ENCODE results near the gene EVX2. TPM values are rescaled to one million over a fixed set of nuclear protein-coding genes. Genes with fewer than 3 reads are reported as not detected.

EVX2 gene
- total and polyA plus RNA-seq, 2 donors (not counting 1 experiment from before 2014, with no cell fraction given), result not detected

DNA sequence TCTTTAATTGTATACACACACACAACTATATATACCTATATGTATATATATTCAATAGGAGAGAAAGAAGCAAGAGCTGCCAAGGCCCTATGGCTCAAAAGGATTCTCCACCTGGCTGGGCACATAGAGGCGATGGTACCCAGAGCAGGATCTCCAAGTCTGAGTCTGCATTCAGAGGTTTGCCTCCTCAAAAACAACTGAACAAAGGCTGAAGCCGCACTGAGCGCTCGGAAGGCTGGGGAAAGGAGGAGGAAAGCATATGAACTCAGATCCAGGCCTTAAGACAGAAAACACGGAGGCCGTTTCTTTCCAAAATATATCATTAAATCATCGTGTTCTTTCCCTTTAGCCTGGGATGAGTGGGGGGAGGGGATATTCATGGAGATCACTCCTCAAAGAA, 19.4 kb upstream of the EVX2 start:
- Mint-ChIP-seq H3K4me3 (no peak overlapping the region), H3K27ac (no peak overlapping the region), H3K4me1 (peaks cover 11% of the 10 kb centered on the region), H3K27me3 (peaks cover 74% of the 10 kb centered on the region), H3K9me3 (ENCODE audit: insufficient read depth) (no peaks in the 10 kb centered on the region)
- Histone ChIP-seq H2AFZ (ENCODE audit: insufficient read depth, low read depth, low read length, poor library complexity, severe bottlenecking) (no peak overlapping the region), H4K20me1 (ENCODE audit: control insufficient read depth, insufficient read depth, low read length, poor library complexity, severe bottlenecking) (no peaks in the 10 kb centered on the region), H3K4me1 (ENCODE audit: control insufficient read depth in 2 of 2, insufficient read depth in 2 of 2, low read length in 2 of 2) (peaks cover 3 to 42% of the 10 kb centered on the region in 2 donors), H3K9me3 (ENCODE audit: control extremely low read depth in 1 of 3, control insufficient read depth in 2 of 3, insufficient read depth in 1 of 3, low read length in 2 of 3) (peaks cover 0 to 58% (median 0%) of the 10 kb centered on the region in 3 donors), H3K4me3 (ENCODE audit: control extremely low read depth in 1 of 5, extremely low read depth in 1 of 5, insufficient read depth in 1 of 5, low read depth in 2 of 5, low read length in 4 of 5) (no peak overlapping the region), H3K79me2 (ENCODE audit: control insufficient read depth, insufficient read depth, low read length) (no peaks in the 10 kb centered on the region), H3K27me3 (replicated peaks in 1 of 4; ENCODE audit: control extremely low read depth in 1 of 4, control insufficient read depth in 3 of 4, insufficient read depth in 4 of 4, low read length in 3 of 4) (peaks cover 0 to 91% (median 59%) of the 10 kb centered on the region in 4 experiments), H3K4me2 (replicated peaks; ENCODE audit: low read depth, low read length, poor library complexity, severe bottlenecking) (no peak overlapping the region), H3K9ac (ENCODE audit: low read length) (no peak overlapping the region), H3K27ac (ENCODE audit: low read length in 2 of 2) (no peak overlapping the region), H3K36me3 (replicated peaks in 1 of 2; ENCODE audit: control extremely low read depth in 1 of 2, control insufficient read depth in 1 of 2, extremely low read depth in 1 of 2, insufficient read depth in 2 of 2, low read length in 1 of 2) (no peaks in the 10 kb centered on the region)
- ChIA-PET CTCF (interaction anchor here (1.2 to 1.3 kb wide), 2 partner anchors 8 to 451 kb away, joined by 3 to 4 read pairs; no protein-coding TSS in a partner anchor), POLR2A (no interaction called here)
- ATAC-seq (ENCODE audit: low read depth) (no peak), DNase-seq (no peak)
- 29% methylated on average over 1 of the region's 7 CpGs for WGBS (ENCODE audit: insufficient coverage)
- no peak for TF ChIP-seq EZH2 (IDR thresholded peaks at IDR 0.05; ENCODE audit: borderline replicate concordance, insufficient read depth, low read depth, low read length, poor library complexity, severe bottlenecking)
- TF ChIP-seq, protein P1, sequence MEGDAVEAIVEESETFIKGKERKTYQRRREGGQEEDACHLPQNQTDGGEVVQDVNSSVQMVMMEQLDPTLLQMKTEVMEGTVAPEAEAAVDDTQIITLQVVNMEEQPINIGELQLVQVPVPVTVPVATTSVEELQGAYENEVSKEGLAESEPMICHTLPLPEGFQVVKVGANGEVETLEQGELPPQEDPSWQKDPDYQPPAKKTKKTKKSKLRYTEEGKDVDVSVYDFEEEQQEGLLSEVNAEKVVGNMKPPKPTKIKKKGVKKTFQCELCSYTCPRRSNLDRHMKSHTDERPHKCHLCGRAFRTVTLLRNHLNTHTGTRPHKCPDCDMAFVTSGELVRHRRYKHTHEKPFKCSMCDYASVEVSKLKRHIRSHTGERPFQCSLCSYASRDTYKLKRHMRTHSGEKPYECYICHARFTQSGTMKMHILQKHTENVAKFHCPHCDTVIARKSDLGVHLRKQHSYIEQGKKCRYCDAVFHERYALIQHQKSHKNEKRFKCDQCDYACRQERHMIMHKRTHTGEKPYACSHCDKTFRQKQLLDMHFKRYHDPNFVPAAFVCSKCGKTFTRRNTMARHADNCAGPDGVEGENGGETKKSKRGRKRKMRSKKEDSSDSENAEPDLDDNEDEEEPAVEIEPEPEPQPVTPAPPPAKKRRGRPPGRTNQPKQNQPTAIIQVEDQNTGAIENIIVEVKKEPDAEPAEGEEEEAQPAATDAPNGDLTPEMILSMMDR (IDR thresholded peaks at IDR 0.05), result no peak
- intact Hi-C loops (cut with micrococcal nuclease), result no loop called here

DNA sequence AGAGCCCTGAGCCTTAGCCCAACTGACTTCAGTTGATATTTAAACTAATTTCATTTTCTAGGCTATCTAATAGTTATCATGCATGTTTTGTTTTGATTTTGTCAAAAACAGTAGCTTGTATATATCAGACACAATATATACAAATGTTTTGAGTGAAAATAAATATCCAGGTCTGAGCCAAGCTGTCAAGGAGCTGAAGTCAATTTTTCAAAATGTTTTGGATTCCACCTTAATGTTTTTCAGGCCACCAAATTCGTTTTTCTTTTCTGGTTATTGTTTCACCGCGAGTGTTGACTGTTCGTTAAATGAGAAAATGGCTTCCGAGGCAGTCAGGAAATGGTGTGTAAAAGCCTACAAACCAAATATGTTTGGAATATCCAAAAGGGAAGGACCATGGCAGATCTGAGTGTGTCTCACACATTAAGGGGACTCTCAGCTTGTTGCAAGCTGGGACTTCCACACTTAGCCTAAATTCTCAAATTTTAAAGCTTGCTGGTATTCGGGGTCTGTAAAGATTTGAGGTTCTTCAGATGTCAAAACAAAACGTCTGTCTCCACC, 18.6 kb upstream of the EVX2 start:
- DNase-seq (no peak), ATAC-seq (ENCODE audit: low read depth) (no peak)
- POLR2A ChIA-PET, result no interaction called here
- peaks cover 15% of the 10 kb centered on the region for H3K4me1 Mint-ChIP-seq
- H3K4me3 Mint-ChIP-seq, result no peak overlapping the region
- Histone ChIP-seq H3K4me2 (replicated peaks; ENCODE audit: low read depth, low read length, poor library complexity, severe bottlenecking) (no peak overlapping the region), H3K9me3 (ENCODE audit: control extremely low read depth in 1 of 3, control insufficient read depth in 2 of 3, insufficient read depth in 1 of 3, low read length in 2 of 3) (peaks cover 0 to 65% (median 0%) of the 10 kb centered on the region in 3 donors), H3K79me2 (ENCODE audit: control insufficient read depth, insufficient read depth, low read length) (no peaks in the 10 kb centered on the region), H3K27ac (ENCODE audit: low read length in 2 of 2) (no peak overlapping the region), H4K20me1 (ENCODE audit: control insufficient read depth, insufficient read depth, low read length, poor library complexity, severe bottlenecking) (no peaks in the 10 kb centered on the region), H3K36me3 (replicated peaks in 1 of 2; ENCODE audit: control extremely low read depth in 1 of 2, control insufficient read depth in 1 of 2, extremely low read depth in 1 of 2, insufficient read depth in 2 of 2, low read length in 1 of 2) (no peaks in the 10 kb centered on the region), H3K4me1 (ENCODE audit: control insufficient read depth in 2 of 2, insufficient read depth in 2 of 2, low read length in 2 of 2) (peaks cover 10 to 50% of the 10 kb centered on the region in 2 donors), H3K4me3 (ENCODE audit: control extremely low read depth in 1 of 5, extremely low read depth in 1 of 5, insufficient read depth in 1 of 5, low read depth in 2 of 5, low read length in 4 of 5) (no peak overlapping the region), H3K9ac (ENCODE audit: low read length) (no peak overlapping the region), H2AFZ (ENCODE audit: insufficient read depth, low read depth, low read length, poor library complexity, severe bottlenecking) (no peak overlapping the region), H3K27me3 (replicated peaks in 1 of 4; ENCODE audit: control extremely low read depth in 1 of 4, control insufficient read depth in 3 of 4, insufficient read depth in 4 of 4, low read length in 3 of 4) (peaks cover 0 to 97% (median 65%) of the 10 kb centered on the region in 4 experiments)
- H3K27ac Mint-ChIP-seq, result no peak overlapping the region
- peaks cover 80% of the 10 kb centered on the region for H3K27me3 Mint-ChIP-seq
- intact Hi-C loops (cut with micrococcal nuclease), result no loop called here
- TF ChIP-seq, protein P1 (IDR thresholded peaks at IDR 0.05), result no peak
- no peak for TF ChIP-seq EZH2 (IDR thresholded peaks at IDR 0.05; ENCODE audit: borderline replicate concordance, insufficient read depth, low read depth, low read length, poor library complexity, severe bottlenecking)
- WGBS (ENCODE audit: insufficient coverage), result 17% methylated on average over 7 of the region's 7 CpGs
- CTCF ChIA-PET, result interaction anchor here (1.2 to 1.6 kb wide), 3 partner anchors 9 to 550 kb away, joined by 3 to 4 read pairs (median 4); no protein-coding TSS in a partner anchor
- H3K9me3 Mint-ChIP-seq (ENCODE audit: insufficient read depth), result no peaks in the 10 kb centered on the region
